Lower leg skin (tissue), 3 donors: Measurements from ENCODE around the gene OSCP1.

Experiments used
- POLR2A ChIP-seq, 2 donors: fragments of 450-650 bp; IDR thresholded peaks; one replicate each; pipeline ENCODE4 v1.6.1; 2016 to 2017; ENCODE audit warnings: antibody characterized with exemption in 2 of 2, mild to moderate bottlenecking in 1 of 2, moderate library complexity in 1 of 2
- TF ChIP-seq, protein P1 (sequence below), 3 donors: fragments of 450-650 bp; IDR thresholded peaks; one replicate each; pipeline ENCODE4 v1.5.1; 2016; ENCODE audit warnings: antibody characterized with exemption in 3 of 3, mild to moderate bottlenecking in 3 of 3, moderate library complexity in 2 of 3

DNA sequence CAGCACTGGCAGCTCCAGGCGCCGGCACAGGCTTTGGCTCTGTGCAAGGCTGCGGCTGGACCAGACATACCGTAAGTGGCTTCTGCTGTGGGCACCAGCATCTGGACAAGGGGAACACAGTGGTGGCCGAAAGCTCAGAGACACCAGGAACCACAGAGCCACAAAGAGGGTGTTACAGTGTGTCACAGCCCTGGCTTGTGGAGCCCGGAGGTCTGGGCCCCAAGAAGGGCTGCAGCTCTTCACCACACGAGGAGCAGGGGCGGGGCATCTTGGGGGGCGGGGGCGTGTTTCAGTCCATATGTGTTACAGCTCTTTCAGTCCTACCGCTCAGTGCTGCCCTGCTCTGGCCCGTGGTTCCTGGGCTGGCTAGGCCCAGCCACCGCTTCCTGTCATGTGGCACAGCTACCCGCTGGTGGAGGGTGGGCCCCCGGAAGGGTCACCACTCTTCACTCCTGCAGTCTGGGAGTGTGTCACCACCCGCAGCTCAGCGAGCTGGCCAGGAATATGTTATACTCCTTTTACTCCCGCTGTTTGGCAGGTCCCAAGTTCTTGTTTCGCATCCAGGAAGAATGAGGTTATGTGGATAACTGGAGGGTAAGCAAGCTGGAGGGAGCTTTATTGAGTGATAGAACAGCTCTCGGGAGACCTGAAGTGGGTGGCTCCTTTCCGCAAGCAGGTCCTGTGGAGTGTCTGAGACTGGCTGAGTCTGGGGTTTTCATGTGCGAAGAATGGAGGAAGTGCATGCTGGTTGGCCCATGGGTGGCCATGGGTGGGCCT is 49.2 kb downstream of the OSCP1 start:
- TF ChIP-seq POLR2A (IDR thresholded peaks at IDR 0.05) = no peak
- TF ChIP-seq, protein P1, sequence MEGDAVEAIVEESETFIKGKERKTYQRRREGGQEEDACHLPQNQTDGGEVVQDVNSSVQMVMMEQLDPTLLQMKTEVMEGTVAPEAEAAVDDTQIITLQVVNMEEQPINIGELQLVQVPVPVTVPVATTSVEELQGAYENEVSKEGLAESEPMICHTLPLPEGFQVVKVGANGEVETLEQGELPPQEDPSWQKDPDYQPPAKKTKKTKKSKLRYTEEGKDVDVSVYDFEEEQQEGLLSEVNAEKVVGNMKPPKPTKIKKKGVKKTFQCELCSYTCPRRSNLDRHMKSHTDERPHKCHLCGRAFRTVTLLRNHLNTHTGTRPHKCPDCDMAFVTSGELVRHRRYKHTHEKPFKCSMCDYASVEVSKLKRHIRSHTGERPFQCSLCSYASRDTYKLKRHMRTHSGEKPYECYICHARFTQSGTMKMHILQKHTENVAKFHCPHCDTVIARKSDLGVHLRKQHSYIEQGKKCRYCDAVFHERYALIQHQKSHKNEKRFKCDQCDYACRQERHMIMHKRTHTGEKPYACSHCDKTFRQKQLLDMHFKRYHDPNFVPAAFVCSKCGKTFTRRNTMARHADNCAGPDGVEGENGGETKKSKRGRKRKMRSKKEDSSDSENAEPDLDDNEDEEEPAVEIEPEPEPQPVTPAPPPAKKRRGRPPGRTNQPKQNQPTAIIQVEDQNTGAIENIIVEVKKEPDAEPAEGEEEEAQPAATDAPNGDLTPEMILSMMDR (IDR thresholded peaks at IDR 0.05) = no peak
